BJ (cell line): ENCODE measurements around the gene KRT80. TPM values are rescaled to one million over a fixed set of nuclear protein-coding genes. Genes with fewer than 3 reads are reported as not detected.

Experiments
- CTCF ChIA-PET: fragments of 350-600 bp; formaldehyde crosslinking; extraction: SDS; loops from one replicate; lab custom pipeline; 2021; ENCODE audit warnings: antibody characterized with exemption, inconsistent platforms; lab: Yijun Ruan, JAX
- POLR2A ChIA-PET: fragments of 300-600 bp; sonication (Branson Sonifier 250); formaldehyde crosslinking; extraction: SDS; loops from one replicate; lab custom pipeline; 2021; ENCODE audit warnings: antibody characterized with exemption; lab: Charles Lee
- DNase-seq: peaks from one replicate; pipeline ENCODE4 v3.0.0-alpha.2; 2011; ENCODE audit warnings: low read depth
- H3K27me3 ChIP-seq: 2 replicates; pipeline ENCODE4 v1.6.0; 2011; ENCODE audit warnings: low read length; ENCODE audit not compliant: control insufficient read depth, insufficient read depth
- H3K36me3 ChIP-seq: 2 replicates; pipeline ENCODE4 v1.5.1; 2011; ENCODE audit warnings: low read length; ENCODE audit not compliant: control insufficient read depth, insufficient read depth
- H3K4me3 ChIP-seq: 2 replicates; pipeline ENCODE4 v1.5.1; 2011; ENCODE audit warnings: low read depth, mild to moderate bottlenecking, control low read depth, low read length
- polyA plus RNA-seq: library from polyadenylated mRNA; depleted of rRNA; stranded (reverse); fragments of >200 nt; gene quantifications from 2 replicates; pipeline ENCODE4 v1.2.3, GENCODE V29; 2011
- TF ChIP-seq, protein P1 (sequence below): IDR thresholded peaks from 2 replicates; pipeline ENCODE4 v1.5.1; 2011; ENCODE audit warnings: low read depth, mild to moderate bottlenecking, control low read depth, inconsistent platforms, low read length, moderate library complexity; ENCODE audit not compliant: insufficient read depth

KRT80 gene
- polyA plus RNA-seq, 1 experiment: 5.9 TPM

DNA sequence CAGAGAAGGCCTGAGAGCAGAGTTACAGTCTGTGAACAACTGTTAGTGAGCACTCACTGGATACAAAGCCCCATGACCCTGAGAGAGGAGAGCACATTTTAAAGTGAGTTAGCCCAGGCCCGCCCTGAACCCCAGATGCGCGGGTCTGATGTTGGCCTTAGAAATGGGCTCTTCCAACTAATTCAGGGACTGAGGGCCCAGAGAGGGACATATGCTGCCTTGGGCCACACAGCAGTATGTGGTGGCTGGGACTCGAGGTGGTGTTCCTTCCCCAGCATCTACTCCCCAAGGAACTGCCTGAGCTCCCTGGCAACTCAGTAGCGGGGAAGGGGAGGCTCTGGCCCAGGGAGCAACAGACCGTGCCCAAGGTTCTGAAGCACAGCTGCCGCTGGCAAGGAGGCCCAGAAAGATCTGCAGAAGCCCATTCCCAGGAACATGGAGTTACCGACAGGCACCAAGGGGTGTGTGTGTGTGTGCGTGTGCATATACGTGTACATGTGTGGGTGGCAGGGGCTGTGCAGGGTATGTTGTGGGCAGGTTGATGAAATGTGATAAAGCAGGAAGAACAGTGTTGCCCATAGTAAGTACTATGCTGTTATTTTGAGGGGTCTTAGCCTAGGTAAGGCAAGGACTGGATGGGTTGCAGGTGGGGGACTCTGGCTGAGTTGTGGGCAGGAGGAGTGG, 40.5 kb downstream of the KRT80 start:
- no peak overlapping the region for H3K4me3 ChIP-seq
- no peaks in the 10 kb centered on the region for H3K27me3 ChIP-seq
- ChIA-PET POLR2A (no interaction called here), CTCF (interaction anchor here (0.7 to 2.6 kb wide), 7 partner anchors 68 to 728 kb away, joined by 3 to 19 read pairs (median 4); no protein-coding TSS in a partner anchor)
- H3K36me3 ChIP-seq: no peaks in the 10 kb centered on the region
- DNase-seq: no peak
- TF ChIP-seq, protein P1, sequence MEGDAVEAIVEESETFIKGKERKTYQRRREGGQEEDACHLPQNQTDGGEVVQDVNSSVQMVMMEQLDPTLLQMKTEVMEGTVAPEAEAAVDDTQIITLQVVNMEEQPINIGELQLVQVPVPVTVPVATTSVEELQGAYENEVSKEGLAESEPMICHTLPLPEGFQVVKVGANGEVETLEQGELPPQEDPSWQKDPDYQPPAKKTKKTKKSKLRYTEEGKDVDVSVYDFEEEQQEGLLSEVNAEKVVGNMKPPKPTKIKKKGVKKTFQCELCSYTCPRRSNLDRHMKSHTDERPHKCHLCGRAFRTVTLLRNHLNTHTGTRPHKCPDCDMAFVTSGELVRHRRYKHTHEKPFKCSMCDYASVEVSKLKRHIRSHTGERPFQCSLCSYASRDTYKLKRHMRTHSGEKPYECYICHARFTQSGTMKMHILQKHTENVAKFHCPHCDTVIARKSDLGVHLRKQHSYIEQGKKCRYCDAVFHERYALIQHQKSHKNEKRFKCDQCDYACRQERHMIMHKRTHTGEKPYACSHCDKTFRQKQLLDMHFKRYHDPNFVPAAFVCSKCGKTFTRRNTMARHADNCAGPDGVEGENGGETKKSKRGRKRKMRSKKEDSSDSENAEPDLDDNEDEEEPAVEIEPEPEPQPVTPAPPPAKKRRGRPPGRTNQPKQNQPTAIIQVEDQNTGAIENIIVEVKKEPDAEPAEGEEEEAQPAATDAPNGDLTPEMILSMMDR: no peak

DNA sequence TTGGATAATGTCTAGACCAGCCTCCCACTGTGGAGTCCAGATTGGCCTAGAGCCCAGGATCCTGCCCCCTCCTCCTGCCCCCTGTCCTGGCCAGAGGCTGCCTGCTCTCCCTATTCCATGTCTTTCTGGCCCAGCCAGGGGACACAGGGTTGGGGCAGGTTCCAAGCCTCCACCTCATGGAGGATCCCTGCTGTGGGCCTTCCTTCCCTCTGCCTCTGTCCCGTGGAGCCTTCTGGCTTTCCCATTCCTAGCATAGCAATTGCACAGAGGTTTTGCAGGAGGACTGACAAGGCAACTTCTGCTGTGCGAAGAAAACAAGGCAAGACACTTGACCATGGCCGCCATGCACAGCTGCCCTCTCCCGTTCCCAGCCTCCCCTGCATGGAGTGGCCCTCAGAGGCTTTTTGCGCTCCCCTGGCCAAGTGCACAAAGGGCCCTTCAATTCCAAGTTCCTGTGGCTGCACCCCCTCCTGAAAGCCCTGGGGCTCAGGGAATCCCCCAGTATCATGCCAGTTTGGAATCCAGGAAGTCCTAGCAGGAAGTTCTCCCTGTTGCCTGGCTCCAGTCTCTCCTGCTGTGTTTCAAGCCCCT, 42.1 kb downstream of the KRT80 start:
- TF ChIP-seq, protein P1: no peak
- ChIA-PET POLR2A (no interaction called here), CTCF (interaction anchor here (1.1 to 2.6 kb wide), 7 partner anchors 7 to 735 kb away, joined by 3 to 19 read pairs (median 4); no protein-coding TSS in a partner anchor)
- Histone ChIP-seq H3K36me3 (no peaks in the 10 kb centered on the region), H3K27me3 (no peaks in the 10 kb centered on the region), H3K4me3 (no peak overlapping the region)
- DNase-seq: no peak

DNA sequence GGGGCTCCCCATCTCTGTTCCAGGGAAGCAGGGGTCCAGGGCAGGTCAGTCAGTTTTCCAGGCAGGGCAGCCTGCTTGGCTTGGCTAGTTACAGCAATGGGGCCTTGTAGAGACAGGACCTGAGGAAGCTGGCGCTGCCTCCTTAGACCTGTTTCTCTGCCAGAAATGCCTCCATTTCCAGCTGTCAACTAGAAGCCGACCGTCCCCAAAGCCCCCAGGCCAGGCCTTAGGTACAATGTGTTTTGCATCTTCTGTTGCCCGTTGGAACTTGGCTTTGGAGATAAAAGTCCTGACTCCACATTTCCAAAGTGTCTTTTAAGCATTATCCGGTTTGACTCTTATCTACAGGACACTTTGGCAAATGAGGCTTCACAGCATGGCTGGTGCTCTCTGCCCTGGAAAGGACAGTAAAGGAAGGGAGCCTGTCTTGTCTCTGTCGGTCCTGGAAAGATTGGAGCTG, 42.6 kb downstream of the KRT80 start:
- H3K27me3 ChIP-seq: no peaks in the 10 kb centered on the region
- no peak overlapping the region for H3K4me3 ChIP-seq
- H3K36me3 ChIP-seq: no peaks in the 10 kb centered on the region
- CTCF ChIA-PET: interaction anchor here (0.8 to 3.7 kb wide), 10 partner anchors 8 to 735 kb away, joined by 3 to 12 read pairs (median 3); no protein-coding TSS in a partner anchor
- TF ChIP-seq, protein P1: no peak
- DNase-seq: no peak
- POLR2A ChIA-PET: no interaction called here

DNA sequence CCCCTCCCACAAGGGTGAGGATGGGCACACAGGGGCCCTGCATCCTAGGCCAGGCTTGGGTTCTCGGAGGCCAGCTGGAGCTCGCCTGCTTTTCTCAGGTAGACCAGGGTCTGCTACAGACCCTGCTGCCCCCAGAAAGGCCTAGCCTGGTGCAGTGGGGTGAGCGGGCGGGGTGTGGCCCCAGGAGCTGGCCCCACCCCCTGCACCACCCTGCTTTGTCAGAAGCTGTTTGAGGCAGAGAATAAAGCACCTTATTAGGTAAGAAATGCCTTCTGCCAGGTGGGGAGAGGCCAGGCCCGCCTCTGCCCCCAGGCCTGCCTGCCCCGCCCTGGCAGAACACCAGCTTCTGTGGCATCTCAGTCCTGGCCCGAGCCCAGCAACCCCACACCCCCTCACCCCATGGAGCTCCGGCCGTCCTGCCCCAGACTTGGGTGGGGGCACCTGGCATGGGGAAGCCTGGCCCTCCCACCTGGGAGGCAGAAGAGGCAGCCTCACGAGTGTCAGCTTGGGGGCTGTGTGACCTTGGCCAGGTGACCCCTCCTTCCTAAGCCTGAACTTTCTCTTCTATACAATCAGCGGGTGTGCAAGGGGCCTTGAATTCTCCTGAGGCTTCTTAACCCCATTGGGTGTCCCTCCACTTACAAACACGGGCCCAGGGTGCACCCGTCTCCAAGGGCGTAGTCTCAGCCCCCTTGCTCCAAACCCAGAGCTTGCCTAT, 43.2 kb downstream of the KRT80 start:
- Histone ChIP-seq H3K4me3 (no peak overlapping the region), H3K36me3 (no peaks in the 10 kb centered on the region), H3K27me3 (no peaks in the 10 kb centered on the region)
- ChIA-PET CTCF (interaction anchor here (0.8 to 3.7 kb wide), 12 partner anchors 9 to 731 kb away, joined by 3 to 12 read pairs (median 4); no protein-coding TSS in a partner anchor), POLR2A (no interaction called here)
- TF ChIP-seq, protein P1: no peak
- no peak for DNase-seq

DNA sequence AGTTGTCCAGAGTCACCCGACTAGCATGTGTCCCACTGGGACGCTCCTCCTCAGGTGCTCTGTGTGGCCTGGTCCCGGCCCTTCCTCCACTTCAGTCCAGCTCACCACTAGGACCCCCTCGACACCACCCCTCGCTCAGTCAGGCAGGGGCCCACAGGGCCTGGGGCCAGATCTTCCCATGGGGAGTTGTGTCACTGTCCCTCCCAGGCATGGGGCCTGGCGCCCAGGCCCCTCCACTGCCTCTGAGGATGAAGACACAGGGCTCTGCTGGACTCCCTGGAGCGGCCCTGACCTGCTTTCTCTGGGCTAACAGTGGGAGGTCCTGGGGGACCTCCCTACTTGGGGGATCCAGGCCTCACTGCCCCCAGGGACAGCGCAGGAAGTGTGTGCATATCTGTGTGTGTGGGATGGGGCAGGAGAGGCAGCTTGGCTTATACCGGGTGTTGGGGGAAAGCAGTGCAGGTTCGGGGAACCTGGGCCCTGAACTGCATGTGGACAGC, 43.8 kb downstream of the KRT80 start:
- TF ChIP-seq, protein P1: no peak
- Histone ChIP-seq H3K4me3 (no peak overlapping the region), H3K36me3 (no peaks in the 10 kb centered on the region), H3K27me3 (no peaks in the 10 kb centered on the region)
- POLR2A ChIA-PET: no interaction called here
- CTCF ChIA-PET: interaction anchor here (1.1 to 3.7 kb wide), 10 partner anchors 9 to 731 kb away, joined by 3 to 12 read pairs (median 4); no protein-coding TSS in a partner anchor
- no peak for DNase-seq
